Nephron (organoid): ENCODE data around the gene LEKR1.
A peak's percentile ranks its signal among the peaks of the same experiment; 100 is the strongest.

Source experiments
- H3K27ac Mint-ChIP-seq, 3 experiments: 2 replicates each; pipeline ENCODE4 v1.8.0; 2020; ENCODE audit warnings: mixed read lengths in 3 of 3, mild to moderate bottlenecking in 2 of 3, moderate library complexity in 1 of 3
- H3K27me3 Mint-ChIP-seq: 2 replicates; pipeline ENCODE4 v1.8.0; 2021; ENCODE audit warnings: low read depth, mild to moderate bottlenecking, moderate library complexity, mixed read lengths
- H3K36me3 Mint-ChIP-seq: 2 replicates; pipeline ENCODE4 v1.8.0; 2020; ENCODE audit warnings: low read depth, mixed read lengths
- H3K4me1 Mint-ChIP-seq: 2 replicates; pipeline ENCODE4 v1.8.0; 2020; ENCODE audit warnings: mixed read lengths
- H3K4me3 Mint-ChIP-seq, 3 experiments: 2 replicates each; pipeline ENCODE4 v1.8.0; 2020; ENCODE audit warnings: mild to moderate bottlenecking in 3 of 3, mixed read lengths in 3 of 3, moderate library complexity in 2 of 3
- H3K9me3 Mint-ChIP-seq: 2 replicates; pipeline ENCODE4 v1.8.0; 2020; ENCODE audit warnings: mixed read lengths
- CTCF ChIP-seq, 3 experiments: fragments of 200-600 bp; sonication (generic); IDR thresholded peaks; one replicate each; pipeline ENCODE4 v1.5.0; 2021; ENCODE audit warnings: antibody characterized with exemption in 3 of 3; ENCODE audit not compliant: unreplicated experiment in 3 of 3

Gene LEKR1

DNA sequence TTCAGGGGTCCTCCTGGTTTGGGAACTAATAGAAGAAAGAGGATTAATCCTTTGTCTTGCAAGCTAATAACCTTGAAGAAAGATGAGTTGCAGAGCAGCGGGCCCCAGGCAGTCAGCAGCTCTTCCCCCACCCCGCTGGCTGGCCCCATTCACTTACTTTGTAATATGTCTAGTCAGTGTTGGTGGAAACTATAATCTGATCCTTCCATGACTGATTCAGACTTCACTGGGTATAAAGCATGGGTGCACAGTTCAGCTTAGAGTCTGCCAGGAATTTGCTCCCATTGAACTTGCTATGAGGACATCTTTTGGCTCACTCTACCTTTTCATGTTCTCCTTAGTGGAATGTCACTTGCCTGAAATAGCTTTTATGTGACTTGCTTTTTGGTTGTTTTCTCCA is 216.1 kb downstream of the LEKR1 start:
- Mint-ChIP-seq H3K27me3 (no peaks in the 10 kb centered on the region), H3K9me3 (no peaks in the 10 kb centered on the region), H3K4me1 (peaks cover 6% of the 10 kb centered on the region), H3K4me3 (no peak overlapping the region), H3K27ac (no peak overlapping the region), H3K36me3 (no peaks in the 10 kb centered on the region)
- no peak for TF ChIP-seq CTCF (IDR thresholded peaks at IDR 0.05; ENCODE audit: unreplicated experiment in 3 of 3)

DNA sequence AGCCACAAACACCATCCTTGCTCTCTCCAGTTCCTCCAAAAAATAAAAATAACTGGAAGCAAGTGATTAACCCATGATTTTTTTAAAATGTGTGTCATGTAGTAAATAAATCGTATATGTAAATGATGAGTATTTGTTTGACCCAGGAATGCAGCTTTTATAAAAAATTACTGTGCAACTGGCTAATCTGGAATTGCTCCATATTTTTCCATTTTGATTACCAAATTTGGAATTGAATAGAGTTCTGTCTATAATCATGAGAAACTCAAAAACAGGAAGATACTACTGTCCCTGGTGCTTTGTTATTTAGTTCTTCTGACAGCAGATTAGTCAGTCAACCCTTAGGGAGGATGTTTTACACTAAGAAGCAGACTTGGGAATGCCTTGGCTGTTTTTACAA is 217.6 kb downstream of the LEKR1 start:
- Mint-ChIP-seq H3K27ac (no peak overlapping the region), H3K4me3 (no peak overlapping the region), H3K4me1 (peaks cover 6% of the 10 kb centered on the region), H3K9me3 (no peaks in the 10 kb centered on the region), H3K36me3 (no peaks in the 10 kb centered on the region), H3K27me3 (no peaks in the 10 kb centered on the region)
- TF ChIP-seq CTCF (IDR thresholded peaks at IDR 0.05; ENCODE audit: unreplicated experiment in 3 of 3): no peak

GRCh38 chr3:157045238-157045850 is 219.2 kb downstream of the LEKR1 start:
- Mint-ChIP-seq H3K27me3 (no peaks in the 10 kb centered on the region), H3K27ac (peak overlapping the region in 2 of 3 experiments; percentile 35 to 44), H3K4me1 (peaks cover 6% of the 10 kb centered on the region), H3K36me3 (no peaks in the 10 kb centered on the region), H3K9me3 (no peaks in the 10 kb centered on the region), H3K4me3 (peak overlapping the region in 1 of 3 experiments; percentile 16)
- no peak for TF ChIP-seq CTCF (IDR thresholded peaks at IDR 0.05; ENCODE audit: unreplicated experiment in 3 of 3)

GRCh38 chr3:157046520-157046919 is 220.4 kb downstream of the LEKR1 start:
- no peak for TF ChIP-seq CTCF (IDR thresholded peaks at IDR 0.05; ENCODE audit: unreplicated experiment in 3 of 3)
- no peaks in the 10 kb centered on the region for H3K27me3 Mint-ChIP-seq
- H3K27ac Mint-ChIP-seq: no peak overlapping the region
- peaks cover 12% of the 10 kb centered on the region for H3K4me1 Mint-ChIP-seq
- no peak overlapping the region for H3K4me3 Mint-ChIP-seq
- H3K36me3 Mint-ChIP-seq: no peaks in the 10 kb centered on the region
- no peaks in the 10 kb centered on the region for H3K9me3 Mint-ChIP-seq

DNA sequence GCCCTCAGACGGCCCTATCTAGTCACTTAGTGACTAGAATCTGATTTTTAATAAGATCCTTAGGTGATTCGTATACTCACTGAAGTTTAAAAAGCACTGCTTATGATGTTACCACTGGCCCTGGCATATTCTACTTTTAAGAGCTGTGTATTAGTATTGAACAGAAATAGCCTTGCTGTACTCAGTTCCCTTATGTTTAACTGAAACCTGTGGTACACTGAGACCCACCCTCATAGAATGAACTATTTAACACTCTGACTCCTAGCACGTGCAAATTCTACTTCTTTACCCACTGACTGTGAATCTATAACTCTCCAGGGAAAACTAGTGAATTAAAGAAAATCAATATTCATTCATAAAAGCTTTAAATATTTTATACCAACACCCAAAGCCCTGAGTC is 224.9 kb downstream of the LEKR1 start:
- H3K4me3 Mint-ChIP-seq: no peak overlapping the region

More for the DNA sequence above, 224.9 kb downstream of the LEKR1 start:
- H3K4me1 Mint-ChIP-seq: peaks cover 6% of the 10 kb centered on the region
- no peak for TF ChIP-seq CTCF (IDR thresholded peaks at IDR 0.05; ENCODE audit: unreplicated experiment in 3 of 3)
- no peaks in the 10 kb centered on the region for H3K36me3 Mint-ChIP-seq
- H3K27me3 Mint-ChIP-seq: peaks cover 5% of the 10 kb centered on the region
- H3K9me3 Mint-ChIP-seq: no peaks in the 10 kb centered on the region
- H3K27ac Mint-ChIP-seq: no peak overlapping the region
